Measurements from ENCODE around the gene SHC4.

Gene SHC4

GRCh38 chr15:48893311-48893710 is 70.4 kb downstream of the SHC4 start:
- in situ Hi-C loops (cut with MboI; ENCODE audit: low pct_unique_long_range_greater_than_20kb, low sequenced_read_pairs, unreplicated experiment), result no loop called here

DNA sequence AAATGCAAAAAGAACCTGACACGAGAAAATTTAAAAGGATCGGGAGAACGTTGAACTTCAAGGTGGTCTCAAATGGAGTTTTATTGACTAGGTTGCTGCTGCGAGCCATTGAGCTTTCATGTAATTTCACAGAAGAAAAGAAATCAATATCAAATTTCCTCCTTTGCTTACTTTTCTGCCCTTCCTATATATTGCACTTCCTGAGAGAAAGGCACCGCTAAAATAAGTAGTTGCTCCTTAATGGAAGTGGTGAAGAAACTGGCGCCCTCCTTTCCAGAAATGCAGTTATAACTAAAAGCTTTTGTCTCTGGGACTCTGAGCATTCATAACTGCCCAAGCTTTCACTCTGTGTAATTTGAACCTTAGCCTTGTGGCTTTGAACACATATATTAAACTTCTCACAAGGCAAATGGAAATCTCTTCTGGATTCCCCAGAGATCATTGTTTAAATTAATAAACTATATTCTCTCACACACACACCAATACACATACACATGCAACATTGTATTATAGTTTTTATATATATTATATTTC is 72.4 kb downstream of the SHC4 start:
- DNase-seq (ENCODE audit: low spot score), result no peak
- in situ Hi-C loops (cut with MboI; ENCODE audit: low pct_unique_long_range_greater_than_20kb, low sequenced_read_pairs, unreplicated experiment), result no loop called here
- TF ChIP-seq CTCF (IDR thresholded peaks at IDR 0.05; ENCODE audit: extremely low read depth, insufficient read depth, missing control alignments), result no peak

More at GRCh38 chr15:48893311-48893710, 70.4 kb downstream of the SHC4 start:
- no peak for DNase-seq (ENCODE audit: low spot score)
- no peak for TF ChIP-seq CTCF (IDR thresholded peaks at IDR 0.05; ENCODE audit: extremely low read depth, insufficient read depth, missing control alignments)

DNA sequence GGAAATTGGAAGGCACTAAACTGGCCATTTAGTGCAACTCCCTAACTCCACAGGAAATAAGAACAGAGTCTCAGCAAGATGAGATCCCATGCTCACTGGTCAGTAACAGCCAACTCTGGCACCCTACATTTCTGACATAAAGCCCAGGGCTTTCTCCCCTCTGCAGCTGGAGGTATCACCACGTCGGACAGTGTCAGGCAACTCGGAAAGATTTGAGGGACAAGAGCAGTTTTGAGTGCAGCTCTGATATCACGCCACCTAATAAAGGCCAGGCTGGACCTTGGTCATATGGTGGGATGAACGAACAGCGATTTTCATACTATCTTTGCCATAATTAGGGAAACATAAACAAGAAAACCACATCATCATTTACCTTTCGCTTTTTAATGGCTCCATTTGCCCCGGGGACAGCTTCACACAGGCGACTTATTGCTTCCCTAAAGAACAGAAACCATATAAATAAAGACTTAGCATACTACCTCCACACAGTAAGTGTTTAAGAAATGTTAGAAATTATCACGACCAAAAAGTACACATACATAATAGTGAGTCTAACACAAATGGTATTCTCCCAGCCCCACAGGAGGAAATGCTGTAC is 73.2 kb downstream of the SHC4 start:
- TF ChIP-seq CTCF (IDR thresholded peaks at IDR 0.05; ENCODE audit: extremely low read depth, insufficient read depth, missing control alignments), result no peak
- in situ Hi-C loops (cut with MboI; ENCODE audit: low pct_unique_long_range_greater_than_20kb, low sequenced_read_pairs, unreplicated experiment), result no loop called here
- DNase-seq (ENCODE audit: low spot score), result no peak

GRCh38 chr15:48889925-48890324 is 73.8 kb downstream of the SHC4 start:
- TF ChIP-seq CTCF (IDR thresholded peaks at IDR 0.05; ENCODE audit: extremely low read depth, insufficient read depth, missing control alignments), result no peak
- in situ Hi-C loops (cut with MboI; ENCODE audit: low pct_unique_long_range_greater_than_20kb, low sequenced_read_pairs, unreplicated experiment), result no loop called here
- no peak for DNase-seq (ENCODE audit: low spot score)

DNA sequence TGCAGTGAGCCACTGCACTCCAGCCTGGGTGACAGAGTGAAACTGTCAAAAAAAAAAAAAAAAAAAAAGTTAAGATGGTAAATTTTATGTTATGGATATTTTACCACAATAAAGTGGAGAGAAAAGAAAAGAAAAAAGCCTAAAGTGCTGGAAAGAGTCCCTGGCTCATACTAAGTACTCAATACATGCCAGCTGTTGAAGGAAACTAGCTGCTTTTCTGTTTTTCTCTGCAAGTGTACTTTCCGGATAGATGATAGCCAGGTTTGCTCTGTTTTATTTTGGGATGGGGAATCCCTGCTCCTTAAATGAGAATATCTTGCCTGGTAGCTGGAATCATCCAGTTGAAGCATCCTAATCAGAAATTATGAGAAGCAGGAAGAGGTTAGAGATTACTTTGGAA is 74.9 kb downstream of the SHC4 start:
- in situ Hi-C loops (cut with MboI; ENCODE audit: low pct_unique_long_range_greater_than_20kb, low sequenced_read_pairs, unreplicated experiment), result no loop called here
- no peak for DNase-seq (ENCODE audit: low spot score)
- no peak for TF ChIP-seq CTCF (IDR thresholded peaks at IDR 0.05; ENCODE audit: extremely low read depth, insufficient read depth, missing control alignments)

- in situ Hi-C loops (cut with MboI; ENCODE audit: low pct_unique_long_range_greater_than_20kb, low sequenced_read_pairs, unreplicated experiment), result no loop called here
- DNase-seq (ENCODE audit: low spot score), result no peak
- TF ChIP-seq CTCF (IDR thresholded peaks at IDR 0.05; ENCODE audit: extremely low read depth, insufficient read depth, missing control alignments), result no peak
Measured at GRCh38 chr15:48888191-48888590, 75.5 kb downstream of the SHC4 start.

Data from GM13977 (cell line).